CD4-positive, alpha-beta T cell treated with Interleukin-17A for 1 hour (primary cell): ENCODE measurements around the gene ABHD10.

ENCODE experiments used
- DNase-seq: peaks from one replicate; pipeline ENCODE4 v3.0.0-alpha.2; 2020

The ABHD10 gene

DNA sequence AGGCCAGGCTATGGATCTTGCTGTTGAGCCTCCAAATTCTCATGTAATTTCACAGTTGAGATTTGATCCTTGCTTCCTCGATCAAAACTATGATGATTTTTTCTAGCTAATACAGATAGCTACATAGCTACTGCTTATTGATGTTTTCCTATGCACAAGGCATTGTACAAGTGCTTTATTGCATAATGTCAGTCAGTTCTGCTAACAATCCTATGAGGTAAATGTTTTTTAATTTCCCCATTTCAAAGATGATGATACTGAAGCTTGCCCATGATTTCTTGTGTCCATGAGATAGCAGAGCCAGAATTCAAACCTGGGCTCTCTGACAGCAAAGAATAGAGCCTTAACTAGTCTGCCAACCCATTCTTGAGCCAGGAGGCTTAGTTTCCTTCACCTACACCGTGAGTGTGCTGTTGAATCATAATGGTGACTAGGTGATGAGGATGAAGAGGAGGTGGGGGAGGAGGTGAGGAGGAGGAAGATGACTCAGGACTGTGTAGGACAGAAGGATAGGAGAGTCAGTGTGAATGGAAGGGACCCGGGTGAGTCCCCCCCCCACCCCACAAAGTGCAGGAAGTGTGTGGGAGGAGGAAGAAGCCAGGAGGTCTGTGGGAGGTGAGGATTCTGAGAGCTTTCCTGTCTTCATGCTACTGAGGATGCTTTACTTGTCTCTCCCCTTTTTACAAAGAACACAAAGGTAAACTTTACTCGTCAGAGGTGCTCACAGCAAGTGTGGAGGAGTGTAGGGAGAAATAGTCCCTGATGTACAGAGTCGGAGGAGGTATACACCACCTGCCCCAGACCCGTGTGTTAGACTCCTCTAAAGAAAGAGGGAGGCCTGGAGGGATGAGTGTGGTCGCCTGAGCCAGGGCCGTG, 23.5 kb downstream of the ABHD10 start:
- DNase-seq, result peak; percentile 3

DNA sequence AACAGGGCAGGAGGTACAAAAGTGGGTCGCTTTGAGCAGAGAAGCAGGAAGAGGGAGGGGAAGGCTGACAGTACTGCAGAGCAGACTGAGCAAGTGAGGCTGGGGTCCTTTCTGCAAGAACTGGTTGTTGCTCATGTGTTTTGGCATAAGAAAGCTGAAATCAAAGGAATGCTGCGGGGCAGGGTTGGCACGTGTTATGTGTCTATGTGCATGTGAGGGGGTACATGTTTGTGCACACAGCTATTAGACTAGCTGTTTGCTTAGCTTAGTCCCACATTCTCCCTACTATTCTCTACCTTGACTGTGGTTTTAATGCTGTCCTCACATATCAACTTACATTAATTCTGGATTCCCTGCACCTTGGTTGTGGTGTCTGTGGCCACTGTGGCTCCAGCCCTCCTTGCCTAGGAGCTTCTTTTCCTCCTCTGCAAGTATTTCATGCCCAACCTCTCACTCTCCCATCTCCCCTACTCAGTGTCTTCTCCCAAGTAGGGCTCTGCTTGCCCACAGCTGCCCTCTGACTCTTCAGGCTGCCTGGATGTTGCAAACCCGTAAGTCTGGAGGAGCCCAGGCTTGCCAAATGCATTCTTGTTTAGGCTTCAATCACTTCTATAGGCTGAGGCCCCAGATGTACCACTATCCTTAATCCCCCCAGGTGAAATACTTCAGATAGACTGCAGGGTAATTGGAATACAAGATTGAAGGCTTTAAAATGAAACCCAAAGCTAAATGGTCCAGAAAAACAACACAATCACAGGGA, 24.7 kb downstream of the ABHD10 start:
- DNase-seq, result no peak

DNA sequence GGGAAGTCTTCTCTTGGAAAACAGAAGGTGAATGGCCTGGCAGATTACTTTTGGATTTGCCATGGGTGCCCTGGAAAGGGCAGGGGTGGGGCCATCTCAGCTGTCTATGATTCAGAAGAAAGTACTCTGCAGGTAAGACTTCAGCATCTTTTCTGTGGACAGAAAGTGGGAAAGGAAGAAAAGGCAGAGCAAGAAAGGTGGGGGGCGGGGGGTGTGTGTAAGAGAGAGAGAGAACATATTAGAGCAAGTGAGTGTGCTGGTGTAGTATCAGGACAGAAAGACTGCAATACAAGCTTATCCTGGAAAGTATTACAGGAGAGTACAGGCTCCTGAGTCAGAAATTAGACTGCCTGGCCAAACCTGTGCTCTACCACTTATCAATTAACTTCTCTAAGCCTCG, 25.4 kb downstream of the ABHD10 start:
- DNase-seq, result no peak

DNA sequence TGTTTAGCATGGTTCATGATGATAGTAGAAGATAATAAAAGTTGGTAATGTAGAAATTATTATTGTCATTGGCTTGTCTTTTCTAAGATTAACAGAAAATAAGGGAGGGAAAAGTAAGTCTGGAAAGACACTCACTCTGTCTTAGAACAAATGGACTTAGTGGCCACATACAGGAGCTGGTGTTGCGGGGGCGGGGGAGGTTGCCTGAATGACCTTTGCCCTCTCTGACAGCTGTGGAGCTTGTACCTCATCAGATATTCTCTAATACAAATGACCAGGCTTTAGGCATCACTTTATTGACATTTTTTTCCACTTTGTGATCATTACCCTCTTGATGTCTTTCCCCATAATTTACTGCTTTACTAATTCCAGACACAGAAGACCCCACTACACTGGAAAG, 25.8 kb downstream of the ABHD10 start:
- no peak for DNase-seq

DNA sequence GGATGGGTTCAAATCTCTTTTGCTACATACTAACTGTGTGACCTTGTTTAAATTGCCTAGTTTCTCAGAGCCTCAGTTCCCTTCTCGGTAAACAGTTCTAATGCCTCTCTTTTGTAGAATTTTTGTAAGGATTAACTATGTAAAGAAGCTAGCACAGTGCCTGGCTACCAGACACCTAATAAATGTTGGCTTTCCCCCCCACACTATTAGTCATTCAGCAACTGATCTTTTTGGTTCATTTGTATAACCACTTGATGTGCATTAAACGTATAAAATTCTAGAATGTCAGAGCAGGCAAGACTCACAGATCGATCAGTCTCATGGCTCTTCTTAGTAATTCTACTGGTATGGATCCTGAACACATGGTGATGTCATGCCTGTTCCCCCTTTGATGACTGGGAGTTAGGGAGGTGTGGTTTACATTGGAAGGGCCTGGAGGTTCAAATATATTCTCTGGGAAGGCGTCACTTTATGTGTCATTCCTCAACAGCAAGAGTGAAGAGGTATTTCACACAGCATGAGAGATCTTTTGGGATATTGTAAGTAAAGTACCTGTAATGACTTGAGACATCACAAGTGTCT, 26.4 kb downstream of the ABHD10 start:
- no peak for DNase-seq

DNA sequence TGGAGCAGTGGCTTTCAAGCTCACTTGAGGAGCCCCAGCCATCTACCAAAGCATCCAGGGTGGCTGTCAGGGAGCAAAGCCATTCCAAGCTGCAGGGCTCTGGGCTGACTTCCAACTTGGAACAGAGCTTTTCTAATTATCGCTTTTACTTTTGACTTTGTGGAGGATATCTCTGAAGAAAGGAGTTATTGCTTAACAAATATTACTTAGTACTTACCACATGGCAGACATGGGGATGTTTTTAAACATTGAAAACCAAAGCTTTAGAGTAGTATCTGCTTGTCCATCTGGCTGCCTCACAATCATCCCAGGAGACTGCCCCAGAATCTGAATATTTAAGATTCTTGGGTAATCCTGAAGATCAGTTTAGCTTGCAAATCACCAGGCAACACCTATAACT, 28.8 kb downstream of the ABHD10 start:
- no peak for DNase-seq

DNA sequence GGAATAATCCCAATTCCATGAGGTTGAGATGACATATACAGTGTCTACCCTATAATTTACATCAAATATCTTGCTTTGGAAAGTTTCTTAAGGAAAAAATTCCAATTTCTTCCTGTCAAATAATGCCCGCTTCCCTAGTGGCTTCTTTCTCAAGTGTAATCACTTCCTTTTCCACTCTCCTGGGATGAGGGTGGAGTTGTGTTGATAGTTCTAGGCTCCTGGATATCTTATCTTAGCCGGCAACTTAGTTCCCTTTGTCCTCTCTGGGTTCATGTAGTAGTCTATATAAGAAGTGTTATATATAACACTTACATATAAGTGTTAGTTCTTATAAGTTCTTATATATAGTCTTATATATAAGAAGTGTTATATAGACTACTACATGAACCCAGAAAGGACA, 30.8 kb downstream of the ABHD10 start:
- no peak for DNase-seq

DNA sequence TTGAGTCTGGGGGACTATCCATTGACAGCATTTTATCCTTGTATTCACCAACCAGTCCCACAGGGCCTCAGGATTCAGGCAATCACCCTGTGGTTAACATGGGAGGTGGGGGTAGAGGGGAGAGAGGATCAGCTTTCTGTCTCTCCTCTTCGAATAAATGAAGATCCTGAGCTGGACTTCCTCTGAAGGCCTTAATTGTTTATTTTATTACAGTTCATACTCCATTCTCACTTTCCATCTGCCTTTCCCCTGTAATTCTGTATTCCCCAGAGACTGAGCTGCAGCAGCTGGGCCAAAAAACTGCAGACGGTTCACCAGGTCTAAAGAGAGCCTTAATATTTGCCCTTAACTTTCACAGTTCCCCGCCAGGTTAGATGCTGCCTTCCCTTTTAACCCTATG, 31.8 kb downstream of the ABHD10 start:
- no peak for DNase-seq

DNA sequence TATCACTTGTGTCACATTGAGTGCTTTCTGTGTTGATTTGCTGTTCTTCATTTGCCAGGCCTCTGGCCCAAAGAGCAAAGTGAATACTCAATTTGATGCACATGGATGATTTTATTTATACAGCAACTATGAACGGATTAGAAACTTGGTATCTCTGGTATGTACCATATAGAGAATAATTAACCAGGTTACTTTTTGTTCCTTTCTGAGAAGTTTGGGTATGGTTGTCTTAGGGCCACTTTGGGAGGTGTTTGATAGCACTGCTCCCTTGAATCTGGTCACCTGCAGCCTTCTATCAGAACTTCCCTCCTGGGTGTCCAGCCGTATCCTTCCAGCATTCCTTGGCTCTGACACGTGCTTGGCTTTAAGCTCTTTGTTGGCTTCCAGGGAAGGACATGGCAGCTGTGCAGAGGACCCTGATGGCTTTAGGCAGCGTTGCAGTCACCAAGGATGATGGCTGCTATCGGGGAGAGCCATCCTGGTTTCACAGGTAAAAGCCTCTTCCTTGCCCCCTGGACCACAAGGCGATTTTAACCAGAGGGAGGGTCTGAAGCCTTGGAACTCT, 32.6 kb downstream of the ABHD10 start:
- DNase-seq, result no peak

DNA sequence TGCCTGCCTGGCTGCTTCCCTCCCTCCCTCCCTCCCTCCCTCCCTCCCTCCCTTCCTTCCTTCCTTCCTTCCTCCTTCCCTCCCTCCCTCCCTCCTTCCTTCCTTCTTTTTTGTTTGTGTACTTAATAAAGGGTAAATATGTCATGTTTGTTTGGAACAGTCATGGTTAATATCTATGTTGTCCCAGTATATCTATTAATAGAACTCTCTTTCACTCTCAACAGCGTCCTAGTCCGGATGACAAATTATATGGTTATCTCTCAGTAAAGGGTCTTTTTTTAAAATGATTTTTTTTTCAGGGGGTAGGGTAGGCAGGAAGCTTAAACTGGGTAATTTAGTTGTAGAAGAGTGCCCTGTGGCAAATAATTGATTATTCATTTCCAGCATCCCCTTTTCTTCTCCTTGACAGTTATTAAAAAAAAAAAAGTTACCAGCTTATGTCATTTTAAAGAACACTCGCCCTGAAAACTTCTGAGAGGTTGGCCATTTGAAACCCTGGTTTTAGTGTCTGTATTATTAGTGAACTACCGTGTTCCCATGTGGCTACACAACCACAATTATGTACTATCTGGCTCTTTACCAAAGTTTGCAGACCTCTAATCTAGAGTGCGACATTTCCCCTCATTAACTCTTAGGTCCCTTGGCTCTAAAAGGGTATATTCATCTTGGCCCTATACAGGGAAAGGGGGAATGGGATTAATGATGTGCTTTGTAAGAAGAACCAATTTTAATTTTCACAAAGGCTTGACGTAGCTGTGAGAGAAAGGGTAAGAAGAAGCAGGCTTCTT, 33.6 kb downstream of the ABHD10 start:
- no peak for DNase-seq

DNA sequence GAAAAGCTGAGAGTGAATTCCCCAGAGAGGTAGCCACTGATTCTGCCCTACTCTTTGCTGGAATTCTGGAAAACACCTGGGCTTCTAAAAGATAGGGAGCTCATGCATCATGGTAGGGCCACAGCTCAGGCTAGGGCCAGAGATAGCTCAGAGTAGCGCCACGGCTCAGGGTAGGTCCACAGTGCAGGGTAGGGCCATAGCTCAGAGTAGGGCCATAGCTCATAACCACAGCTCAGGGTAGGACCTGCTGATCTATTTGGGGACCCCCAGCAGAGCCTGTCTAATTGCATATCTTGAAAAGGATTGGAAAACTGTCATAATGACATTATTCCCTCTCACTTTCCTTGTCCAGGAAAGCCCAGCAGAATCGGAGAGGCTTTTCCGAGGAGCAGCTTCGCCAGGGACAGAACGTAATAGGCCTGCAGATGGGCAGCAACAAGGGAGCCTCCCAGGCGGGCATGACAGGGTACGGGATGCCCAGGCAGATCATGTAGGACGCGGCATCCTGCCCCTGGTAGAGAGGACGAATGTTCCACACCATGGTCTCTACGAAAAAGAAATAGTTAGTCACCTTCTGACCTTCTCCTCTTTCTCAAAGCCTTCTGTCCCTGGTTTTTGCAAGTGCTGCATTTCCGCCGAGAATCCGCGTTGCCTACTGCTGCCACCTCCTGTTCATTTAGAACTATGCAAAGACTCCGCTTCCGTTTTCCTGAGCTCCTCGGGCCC, 34.4 kb downstream of the ABHD10 start:
- DNase-seq, result peak; percentile 67

DNA sequence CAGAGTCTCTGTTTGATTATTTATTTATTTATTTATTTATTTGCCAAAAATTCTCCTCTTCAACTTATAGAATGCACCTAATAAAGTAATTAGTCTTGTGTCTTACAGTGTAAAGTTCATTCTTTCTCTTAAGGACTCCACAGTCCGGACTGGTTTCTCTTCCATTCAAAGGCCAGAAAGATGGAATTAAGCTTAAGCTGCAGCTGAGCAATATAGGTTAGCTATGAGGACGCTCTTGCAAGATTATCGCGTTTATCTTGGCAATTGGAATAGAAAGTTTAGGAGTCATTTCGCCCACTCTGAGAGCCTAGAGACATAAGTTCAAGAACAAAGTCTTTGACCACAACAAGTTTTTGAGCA, 34.9 kb downstream of the ABHD10 start:
- DNase-seq, result no peak

DNA sequence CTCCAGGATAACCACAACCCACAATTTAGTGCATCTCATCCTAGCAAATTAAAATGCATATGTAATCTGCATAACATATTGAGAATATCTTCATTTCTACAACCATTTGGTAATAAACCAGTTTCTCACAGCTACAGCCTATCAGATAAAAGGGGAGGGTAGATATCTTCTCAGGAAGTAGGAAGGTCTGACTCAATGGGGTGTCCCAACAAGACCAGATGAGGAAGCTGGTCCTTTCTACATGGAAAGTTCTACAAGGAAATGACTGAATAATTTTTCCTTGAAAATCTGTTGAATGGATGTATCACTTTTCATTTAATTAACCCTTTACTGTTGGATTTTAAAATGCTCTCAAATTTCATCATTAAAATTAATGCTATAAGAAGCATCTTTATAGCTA, 38.3 kb downstream of the ABHD10 start:
- DNase-seq, result no peak

DNA sequence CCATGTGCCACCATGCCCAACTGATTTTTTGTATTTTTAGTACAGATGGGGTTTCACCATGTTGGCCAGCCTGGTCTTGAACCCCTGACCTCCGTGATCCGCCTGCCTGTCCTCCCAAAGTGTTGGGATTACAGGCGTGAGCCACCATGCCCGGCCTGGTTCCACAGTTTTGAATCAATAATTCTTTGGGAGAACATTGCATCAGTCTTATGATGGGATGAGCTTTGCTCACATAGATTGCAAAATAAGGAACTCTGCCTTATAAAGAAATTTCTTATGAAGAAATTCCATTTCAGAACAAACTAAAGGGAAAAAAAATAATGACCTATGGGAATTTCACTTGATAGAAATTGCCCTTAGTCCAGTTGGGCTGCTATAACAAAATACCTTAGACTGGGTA, 39.9 kb downstream of the ABHD10 start:
- no peak for DNase-seq

DNA sequence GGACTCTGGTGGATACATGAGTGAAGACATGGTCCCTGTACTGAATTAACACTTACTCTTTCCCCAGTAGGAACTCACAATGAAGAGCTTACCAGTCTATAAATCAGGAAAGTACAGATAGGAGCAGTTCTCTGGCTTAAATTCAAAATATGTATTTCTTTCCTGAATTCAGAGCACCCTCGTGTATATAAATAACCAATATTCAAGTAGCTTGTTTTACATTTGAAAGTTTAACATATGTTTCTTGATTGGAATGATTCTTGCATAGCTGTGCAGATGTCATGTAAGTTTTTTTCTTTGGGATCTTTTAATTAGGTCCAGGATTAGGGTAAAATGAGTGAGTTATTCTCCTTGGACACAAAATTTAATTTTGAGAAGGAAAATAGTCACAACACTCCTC, 40.9 kb downstream of the ABHD10 start:
- no peak for DNase-seq

DNA sequence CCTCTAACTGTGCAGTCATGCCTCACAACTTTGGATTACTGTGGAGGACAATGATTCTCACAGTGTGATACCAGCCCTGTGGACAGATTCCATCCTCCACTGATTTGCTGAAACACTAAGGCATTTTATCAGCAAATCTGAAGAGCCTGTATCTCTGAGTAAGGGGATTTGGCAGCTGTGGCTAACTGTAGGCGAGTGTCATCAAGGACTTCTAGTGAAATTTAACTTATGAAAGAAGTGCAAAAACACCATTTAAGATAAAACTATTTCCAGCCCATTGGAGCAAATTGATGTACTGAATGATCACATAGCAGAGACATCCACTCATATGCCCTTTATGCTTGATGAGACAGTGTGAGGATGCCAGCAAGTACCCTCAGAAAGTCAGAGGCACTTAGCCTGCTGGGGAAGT, 41.9 kb downstream of the ABHD10 start:
- no peak for DNase-seq

DNA sequence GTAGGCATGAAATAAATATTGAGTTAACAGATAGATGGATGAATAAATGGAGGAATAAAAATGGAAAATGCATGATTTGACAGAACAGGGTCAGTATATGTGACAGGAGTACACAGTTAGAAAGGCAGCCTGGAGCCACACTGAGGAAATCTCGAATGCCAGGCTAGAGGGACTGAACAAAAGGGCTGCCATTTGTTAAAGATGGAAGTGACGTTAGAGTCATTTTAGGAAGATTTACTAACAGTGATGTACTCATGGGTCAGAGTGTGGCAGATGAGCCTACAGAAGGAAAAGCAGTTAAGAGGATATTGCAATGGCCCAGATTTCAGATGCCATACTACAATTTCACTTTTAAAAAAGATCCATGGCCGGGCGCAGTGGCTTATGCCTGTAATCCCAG, 48.3 kb downstream of the ABHD10 start:
- no peak for DNase-seq

DNA sequence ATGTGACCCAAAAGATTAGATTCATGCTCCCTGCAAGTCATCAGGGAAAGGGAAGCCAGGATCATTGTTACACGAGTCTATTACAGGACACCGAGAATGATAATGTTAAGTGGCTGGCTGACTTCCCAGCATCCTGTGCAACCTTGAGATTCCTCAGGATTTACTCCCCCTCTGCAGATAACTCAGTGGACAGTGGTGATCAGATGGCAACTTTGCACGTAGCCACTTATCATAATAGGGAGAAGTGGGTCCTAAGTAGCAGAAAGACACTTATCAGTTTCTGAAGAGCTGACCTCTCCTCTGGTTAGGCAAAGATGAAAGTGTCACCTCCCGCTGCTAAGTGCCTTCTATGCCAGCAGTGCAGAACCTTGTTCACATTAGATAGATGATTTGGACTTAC, 49.0 kb downstream of the ABHD10 start:
- no peak for DNase-seq

DNA sequence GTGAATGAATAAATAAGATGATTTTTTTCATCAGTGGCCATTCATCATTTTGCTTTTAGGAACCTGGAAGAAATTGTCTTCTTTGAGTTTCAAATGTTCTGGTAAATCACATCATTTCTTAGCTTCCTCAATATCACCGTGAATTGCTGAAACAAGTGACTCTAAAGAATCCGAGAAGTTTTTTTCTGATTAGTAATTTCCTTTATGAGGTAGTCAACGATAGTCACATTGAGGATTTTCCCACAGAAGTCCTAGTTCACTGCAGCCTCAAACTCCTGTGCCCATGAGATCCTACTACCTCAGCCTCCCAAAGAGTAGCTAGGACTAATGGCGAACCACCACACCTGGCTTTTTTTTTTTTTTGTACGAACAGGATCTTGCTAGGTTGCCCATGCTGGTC, 52.1 kb downstream of the ABHD10 start:
- DNase-seq, result no peak

DNA sequence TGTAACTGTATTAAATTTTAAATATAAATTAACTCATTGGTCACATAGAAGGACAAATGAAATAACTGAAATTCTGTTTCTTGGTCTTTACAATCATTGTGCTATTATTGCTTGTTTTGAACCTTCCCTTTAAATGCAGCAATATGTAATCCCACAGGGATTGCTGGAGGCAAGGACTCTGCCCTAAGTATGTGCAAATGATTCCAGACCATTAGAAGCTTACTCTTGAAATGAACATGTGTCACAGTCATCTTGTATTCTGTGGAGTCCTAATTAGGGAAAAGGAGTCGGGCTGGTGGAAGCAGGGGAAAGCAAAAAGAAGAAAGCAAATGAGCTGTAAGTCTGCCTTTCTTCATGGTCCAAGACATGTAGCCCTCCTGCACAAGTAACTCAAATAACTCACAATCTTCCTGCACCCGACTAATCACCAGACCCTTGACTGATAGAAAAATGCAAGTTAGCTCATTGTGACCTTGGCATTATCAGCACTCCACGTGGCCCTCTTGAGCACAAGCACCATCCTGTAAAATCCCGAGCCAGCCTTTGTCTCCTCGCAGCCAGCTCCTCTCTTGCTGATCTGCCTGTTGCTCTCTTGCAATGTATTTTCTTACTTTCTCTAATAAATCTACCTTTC, 53.4 kb downstream of the ABHD10 start:
- DNase-seq, result no peak

DNA sequence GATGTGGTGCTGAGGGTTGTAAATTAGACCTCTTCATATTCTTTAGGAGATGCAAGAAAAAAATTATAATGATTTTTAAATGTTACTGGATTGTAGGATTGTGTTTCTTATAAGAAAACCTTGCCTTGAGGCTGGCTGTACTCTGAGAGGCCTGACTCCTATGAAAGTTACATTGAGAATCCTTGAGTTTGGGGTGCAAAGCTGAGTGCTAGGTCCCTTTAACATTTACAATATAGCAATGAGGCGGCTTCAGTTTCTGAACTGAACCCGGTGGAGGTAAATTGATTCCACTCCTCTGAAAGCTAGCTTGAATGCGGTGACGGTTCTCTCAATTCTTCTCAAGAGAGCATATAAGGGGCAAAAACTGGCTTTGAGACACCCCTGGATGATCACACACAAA, 55.6 kb downstream of the ABHD10 start, which contains the start of gene TMPRSS7:
TMPRSS7 (plus strand) TSS at position 301 of the 400 bp plus-strand sequence. CDS start 110 bp downstream, outside the sequence.
- DNase-seq, result no peak

DNA sequence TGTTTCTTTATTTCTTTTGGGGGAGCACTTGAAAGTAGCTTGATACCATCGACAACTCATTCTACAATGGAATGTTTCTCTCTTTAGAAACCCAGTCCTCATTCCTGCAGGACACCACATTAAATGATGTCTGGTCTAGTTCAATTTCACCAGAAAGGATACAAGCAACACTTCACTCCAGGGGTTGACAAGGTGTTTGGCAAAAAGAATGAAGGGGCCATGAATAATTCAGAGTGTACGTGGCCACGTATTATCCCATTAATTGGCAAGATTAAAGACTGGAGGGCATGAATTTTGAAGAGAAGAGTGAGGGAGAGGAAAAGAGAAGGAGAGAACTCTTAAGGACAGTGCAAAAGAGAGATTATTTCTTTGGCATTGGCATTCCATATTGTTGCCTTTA, 56.4 kb downstream of the ABHD10 start:
- no peak for DNase-seq
